Choroid plexus epithelial cell (primary cell): ENCODE measurements around the gene CD22.

Source experiments
- DNase-seq: peaks from one replicate; pipeline ENCODE4 v3.0.0-alpha.2; 2010; ENCODE audit warnings: low read depth
- H3K4me3 ChIP-seq: 2 replicates; pipeline ENCODE4 v1.5.1; 2011; ENCODE audit warnings: low read depth, mild to moderate bottlenecking, control low read depth, low read length, moderate library complexity
- TF ChIP-seq, protein P1 (sequence below): conservative IDR thresholded peaks from 2 replicates; pipeline ENCODE4 v1.5.1; 2011; ENCODE audit warnings: low read depth, mild to moderate bottlenecking, control low read depth, inconsistent platforms, low read length, moderate library complexity

The CD22 gene

DNA sequence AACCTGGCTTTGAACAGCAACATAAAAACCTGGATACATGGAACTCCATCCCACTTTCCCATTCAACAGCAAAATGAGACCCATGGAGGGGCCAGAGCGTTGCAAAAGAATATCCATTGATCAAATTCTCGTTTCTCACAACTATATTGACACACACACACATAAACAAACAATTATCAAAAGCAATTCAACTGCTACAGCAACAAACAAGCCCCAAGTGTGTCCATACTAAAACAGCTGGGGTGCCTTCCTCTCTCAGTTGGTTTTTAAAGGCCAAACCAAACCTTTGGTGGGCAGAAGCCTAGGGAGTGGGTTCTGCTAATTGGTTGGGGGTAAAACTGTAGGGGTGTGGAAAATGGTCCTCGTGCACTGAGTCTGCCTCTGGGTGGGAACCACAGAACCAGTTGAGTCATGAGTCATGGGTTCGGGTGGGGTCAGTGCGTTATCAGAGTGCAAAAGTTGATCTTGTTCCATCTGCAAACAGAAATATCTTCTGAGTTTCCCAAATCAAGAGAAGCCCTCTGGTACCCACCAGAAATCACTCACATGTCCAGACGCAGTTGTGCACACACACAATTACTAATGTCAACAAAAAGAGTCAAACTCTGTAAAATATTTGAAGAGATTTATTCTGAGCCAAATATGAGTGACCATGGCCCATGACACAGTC, 60.3 kb downstream of the CD22 start:
- DNase-seq: no peak
- no peak overlapping the region for H3K4me3 ChIP-seq
- TF ChIP-seq, protein P1, sequence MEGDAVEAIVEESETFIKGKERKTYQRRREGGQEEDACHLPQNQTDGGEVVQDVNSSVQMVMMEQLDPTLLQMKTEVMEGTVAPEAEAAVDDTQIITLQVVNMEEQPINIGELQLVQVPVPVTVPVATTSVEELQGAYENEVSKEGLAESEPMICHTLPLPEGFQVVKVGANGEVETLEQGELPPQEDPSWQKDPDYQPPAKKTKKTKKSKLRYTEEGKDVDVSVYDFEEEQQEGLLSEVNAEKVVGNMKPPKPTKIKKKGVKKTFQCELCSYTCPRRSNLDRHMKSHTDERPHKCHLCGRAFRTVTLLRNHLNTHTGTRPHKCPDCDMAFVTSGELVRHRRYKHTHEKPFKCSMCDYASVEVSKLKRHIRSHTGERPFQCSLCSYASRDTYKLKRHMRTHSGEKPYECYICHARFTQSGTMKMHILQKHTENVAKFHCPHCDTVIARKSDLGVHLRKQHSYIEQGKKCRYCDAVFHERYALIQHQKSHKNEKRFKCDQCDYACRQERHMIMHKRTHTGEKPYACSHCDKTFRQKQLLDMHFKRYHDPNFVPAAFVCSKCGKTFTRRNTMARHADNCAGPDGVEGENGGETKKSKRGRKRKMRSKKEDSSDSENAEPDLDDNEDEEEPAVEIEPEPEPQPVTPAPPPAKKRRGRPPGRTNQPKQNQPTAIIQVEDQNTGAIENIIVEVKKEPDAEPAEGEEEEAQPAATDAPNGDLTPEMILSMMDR: no peak

- DNase-seq: no peak
- H3K4me3 ChIP-seq: no peak overlapping the region
- TF ChIP-seq, protein P1: no peak
Measured at GRCh38 chr19:35392742-35393715, 64.0 kb downstream of the CD22 start.

DNA sequence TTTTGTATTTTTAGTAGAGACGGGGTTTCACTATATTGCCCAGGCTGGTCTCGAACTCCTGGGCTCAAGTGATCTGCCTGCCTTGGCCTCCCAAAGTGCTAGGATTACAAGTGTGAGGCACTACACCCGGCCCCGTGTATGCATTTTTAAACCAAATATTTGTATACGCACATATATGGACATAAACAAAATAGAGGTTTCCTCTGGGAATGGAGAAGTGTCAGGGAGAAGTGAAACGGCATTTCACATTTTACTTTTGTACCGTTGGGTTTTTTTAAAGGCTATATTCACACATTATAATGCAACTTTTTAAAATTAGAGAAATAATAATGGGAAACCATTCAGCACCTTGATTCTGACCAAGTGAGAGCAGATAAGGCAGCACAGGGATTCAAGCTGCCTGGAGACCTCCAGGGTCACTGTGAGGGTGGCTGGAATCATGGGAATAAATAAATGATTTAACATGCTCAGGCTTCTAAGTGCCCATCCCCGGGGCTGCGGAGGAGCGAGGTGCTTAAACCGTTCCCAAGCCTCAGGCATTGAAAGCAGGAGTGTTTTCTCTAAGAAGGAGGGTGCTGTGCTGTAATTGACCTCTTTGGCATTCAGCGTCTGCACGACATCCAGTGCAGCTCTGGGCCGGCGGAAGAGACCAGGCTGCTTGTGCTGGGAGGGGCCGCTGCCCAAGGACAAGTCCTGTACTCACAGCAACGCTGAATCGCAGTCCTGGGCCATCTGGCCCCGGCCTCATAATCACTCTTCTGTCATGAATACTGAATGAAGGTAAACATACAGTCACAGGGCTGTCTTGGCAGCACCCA, 66.6 kb downstream of the CD22 start:
- H3K4me3 ChIP-seq: no peak overlapping the region
- TF ChIP-seq, protein P1: no peak
- peak; percentile 7 for DNase-seq

DNA sequence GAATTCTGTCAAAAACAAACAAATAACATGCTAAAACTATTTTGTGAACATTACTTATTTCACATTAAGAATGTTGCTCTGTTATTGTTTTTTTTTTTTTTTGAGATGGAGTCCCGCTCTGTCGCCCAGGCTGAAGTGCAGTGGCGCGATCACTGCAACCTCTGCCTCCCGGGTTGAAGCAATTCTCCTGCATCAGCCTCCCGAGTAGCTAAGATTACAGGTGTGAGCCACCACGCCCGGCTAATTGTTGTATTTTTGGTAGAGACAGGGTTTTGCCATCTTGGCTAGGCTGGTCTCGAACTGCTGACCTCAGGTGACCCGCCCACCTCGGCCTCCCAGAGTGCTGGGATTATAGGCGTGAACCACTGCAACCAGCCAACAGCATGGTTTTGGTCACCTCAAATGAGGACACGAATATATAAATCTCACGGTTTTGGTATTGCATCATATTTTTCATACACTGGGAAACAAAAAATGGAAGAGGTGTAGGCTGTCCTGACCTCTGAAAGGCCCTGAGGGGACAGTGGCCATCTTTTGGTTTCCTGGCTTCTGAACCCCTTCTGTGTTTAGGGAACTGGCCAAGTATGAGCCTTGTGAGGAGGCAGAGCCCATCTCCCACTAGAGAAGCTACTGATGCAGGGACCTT, 67.4 kb downstream of the CD22 start:
- DNase-seq: no peak
- TF ChIP-seq, protein P1: no peak
- no peak overlapping the region for H3K4me3 ChIP-seq
